Measurements from ENCODE around the gene EPHB3.

Gene EPHB3

DNA sequence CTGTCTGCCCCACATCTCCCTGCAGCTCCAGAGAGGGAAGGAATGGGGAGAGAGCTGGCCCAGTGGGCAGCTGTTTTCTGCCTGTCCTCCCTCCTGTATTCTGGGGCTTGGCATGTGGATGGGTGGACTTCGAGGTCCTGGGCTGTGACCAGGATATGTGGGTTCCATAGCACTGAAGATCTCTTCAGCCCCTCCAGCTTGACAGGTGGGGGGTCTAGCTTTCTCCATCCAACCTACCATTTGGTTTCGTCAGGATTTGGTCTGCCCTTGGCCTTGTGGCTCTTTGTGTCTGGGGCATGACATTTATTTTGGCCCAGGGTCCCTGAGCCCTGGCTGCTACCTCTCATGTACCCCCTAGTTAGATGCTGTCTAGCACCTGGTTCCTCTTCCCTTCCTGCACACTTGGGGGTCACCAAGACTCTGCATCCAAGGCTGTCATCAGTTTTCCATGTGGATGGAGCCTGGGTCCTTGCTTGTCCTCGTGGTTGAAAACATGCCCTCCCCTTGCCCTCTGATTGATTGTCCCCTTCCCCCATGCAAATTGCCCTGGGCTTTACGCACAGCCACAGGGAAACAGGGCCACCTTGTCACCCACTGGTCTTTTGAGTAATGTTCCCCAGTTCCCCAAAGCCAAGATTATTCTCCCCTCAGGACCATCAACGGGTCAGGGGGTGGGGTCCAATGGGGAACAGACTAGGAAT lies 3.2 kb downstream of the EPHB3 start:
- no peak for DNase-seq (ENCODE audit: low read depth)

GRCh38 chr3:184565421-184566211 lies 4.0 kb downstream of the EPHB3 start:
- peak; percentile 52 for DNase-seq (ENCODE audit: low read depth)

DNA sequence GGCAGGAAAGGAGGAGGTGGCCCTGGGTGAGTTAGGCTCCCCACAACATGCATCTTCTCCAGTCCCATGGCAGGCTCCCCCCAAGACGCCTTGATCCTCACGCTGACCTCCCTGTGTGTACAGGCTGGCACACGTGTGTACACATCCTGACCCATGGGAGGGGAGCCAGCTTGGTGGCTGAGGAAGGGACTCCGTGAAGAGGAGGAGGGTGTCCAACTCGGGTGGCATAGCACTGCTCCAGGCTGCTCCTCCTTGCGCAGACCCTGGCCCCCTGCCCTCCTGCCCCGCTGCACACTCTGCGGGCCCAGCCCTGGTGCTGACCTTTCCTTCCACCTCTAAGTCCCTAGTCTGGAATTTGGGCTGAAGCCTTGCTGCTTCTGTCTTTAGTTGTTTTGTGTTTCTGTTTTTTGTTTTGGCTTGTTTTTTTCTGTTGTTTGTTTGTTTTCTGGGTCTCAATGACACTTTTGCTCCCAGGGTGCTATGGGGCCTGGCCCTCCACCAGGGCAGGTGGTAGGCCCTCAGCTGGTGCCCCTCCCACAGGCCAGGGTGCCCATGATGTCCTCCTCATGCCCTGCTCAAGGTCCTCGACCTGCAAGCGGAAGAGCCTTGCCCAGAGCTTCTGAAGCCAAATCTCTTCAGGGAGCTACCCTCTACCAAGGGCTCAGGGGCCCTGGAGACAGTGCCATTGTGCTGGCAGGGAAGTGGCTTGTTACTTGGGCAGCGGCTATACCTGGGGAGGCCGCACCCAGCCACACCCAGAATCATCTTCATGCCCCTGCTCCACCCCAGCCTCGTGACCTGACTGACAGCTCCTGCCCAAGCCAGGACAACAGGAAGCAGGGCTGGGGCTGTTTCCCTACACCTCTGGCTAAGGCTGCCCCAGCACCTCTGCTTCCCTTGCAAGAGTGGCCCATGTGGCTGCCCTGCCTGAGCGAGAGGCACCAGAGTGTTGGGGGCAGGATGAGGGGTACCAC lies 5.1 kb downstream of the EPHB3 start:
- DNase-seq (ENCODE audit: low read depth) = no peak

- DNase-seq (ENCODE audit: low read depth) = no peak
Measured at GRCh38 chr3:184567946-184568559, 6.5 kb downstream of the EPHB3 start.

DNA sequence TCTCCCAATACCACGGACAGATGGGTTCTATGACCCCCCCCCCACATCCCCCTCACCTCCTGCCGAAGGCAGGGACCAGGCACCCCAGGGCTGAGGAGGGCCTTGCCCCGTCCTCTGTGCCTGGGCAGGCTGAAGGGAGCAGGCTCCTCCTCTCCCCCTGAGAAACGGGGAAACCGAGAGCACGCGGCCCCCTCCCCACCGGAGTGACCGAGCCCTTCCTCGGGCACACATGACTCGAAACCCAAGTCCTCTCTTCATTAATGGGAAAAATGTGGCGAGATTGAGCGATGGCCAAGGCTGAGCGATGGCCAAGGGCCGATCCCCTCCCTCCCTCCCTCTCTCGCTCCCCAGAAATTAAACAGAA lies 7.0 kb downstream of the EPHB3 start:
- DNase-seq (ENCODE audit: low read depth) = no peak

DNA sequence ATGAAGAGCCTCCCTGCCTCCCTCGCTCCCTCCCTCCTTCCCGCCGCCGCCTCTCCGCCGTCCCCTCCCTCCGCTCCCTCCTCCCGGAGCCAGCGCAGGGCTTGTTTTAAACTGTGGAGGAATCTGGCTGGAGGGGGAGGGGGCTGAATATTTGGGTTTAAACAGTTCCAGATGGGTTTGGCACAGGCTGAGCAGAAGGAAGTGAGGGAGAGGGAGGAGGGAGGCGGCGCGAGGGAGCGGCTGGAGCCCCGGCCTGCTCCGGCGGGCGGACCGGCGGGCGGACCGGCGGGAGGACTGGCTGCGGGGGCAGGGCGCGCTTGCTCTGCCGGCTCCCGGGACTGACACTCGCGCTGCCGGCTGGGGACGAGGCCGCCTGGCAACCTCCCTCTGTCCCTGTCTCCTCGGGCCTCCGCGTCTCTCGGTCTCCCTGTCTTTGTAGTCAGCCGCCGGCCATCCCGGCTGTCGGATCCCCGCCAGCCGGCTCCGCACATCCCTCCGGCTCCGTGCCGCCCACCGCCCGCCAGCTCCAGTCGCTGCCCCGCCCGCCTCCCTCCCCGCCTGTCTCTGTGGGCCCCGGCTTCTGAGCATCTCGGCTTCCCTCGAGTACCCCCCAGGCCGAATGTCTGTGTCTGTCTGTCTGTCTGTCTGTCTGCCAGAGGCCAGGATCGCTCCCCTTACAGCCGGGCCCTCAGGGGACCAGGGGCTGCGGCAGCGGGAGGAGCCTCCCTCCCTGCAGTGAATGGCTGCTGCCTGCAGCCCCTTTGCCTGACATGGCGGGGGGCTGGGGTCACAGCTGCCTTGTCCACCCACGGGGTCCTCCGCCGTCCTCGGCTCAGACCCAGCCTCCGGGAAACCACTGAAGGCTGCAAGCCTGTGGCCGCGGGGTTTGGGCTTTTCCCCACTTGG lies 7.6 kb downstream of the EPHB3 start:
- DNase-seq (ENCODE audit: low read depth) = peak; percentile 97

- DNase-seq (ENCODE audit: low read depth) = no peak
Measured at GRCh38 chr3:184570035-184570434, 8.4 kb downstream of the EPHB3 start.

DNA sequence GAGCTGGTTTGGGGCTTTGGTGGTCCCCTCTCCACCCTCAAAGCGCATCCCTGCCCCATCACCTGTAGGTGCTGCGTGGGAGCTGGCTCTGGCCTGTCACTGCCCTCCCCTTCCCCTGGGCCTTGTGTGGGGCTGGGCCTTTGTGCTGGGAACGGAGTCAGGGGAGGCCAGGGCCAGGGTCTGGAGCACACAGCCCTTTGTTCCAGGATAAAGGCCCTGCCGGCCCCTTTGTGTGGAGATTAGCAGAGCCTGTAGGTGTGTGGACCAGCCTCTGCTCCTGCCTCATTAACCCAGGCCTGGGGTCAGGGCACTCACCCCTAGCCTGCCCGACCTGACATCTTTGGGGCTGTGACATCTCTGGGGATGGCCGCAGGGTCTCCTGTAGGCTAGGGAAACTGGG lies 8.9 kb downstream of the EPHB3 start:
- DNase-seq (ENCODE audit: low read depth) = no peak

- DNase-seq (ENCODE audit: low read depth) = no peak
Measured at GRCh38 chr3:184571750-184572377, 10.3 kb downstream of the EPHB3 start.

GRCh38 chr3:184572633-184573270 lies 11.2 kb downstream of the EPHB3 start:
- DNase-seq (ENCODE audit: low read depth) = no peak

DNA sequence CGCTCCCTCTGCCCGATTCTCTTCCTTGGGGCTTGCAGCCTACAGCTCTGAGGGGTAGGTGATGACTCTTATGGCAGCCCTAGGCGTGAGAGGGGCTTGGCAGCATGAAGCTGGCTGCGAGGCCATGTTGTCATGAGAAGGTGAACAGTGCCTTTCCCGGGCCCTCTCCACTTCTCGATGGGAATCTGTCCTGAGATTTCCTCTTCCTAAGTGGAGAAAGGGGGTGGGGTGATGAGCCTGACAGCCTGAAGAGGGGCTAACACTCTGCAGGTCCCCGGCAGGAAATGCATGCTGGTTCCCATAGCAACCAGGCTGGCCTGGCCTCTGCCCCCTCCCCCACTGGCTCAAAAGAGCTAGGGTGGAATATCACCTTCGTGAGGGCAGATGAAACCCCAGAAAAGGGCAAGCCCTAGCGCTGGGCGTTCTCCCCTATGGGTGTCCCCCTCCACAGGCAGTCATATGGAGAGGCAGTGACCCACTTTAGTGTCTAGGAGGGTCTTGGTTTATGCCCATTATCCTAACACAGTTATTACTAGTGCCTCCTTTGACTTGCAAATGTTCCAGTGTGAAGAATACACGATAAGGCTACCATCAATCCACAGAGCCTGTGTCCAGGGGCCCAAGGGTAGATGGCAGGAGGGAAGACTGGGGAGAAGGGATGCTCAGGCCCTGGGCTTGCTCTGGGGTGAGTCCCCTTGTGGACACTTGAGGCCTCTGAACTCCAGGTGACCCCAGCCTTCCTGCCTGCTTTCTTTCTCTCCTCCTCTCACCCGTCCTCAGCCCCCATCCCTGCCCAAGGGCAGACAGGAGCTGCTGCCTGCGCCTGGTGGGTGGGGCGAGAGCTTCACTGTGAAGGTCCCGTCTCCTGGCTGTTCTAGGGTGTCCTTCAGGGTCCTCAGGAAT lies 13.2 kb downstream of the EPHB3 start:
- DNase-seq (ENCODE audit: low read depth) = no peak

DNA sequence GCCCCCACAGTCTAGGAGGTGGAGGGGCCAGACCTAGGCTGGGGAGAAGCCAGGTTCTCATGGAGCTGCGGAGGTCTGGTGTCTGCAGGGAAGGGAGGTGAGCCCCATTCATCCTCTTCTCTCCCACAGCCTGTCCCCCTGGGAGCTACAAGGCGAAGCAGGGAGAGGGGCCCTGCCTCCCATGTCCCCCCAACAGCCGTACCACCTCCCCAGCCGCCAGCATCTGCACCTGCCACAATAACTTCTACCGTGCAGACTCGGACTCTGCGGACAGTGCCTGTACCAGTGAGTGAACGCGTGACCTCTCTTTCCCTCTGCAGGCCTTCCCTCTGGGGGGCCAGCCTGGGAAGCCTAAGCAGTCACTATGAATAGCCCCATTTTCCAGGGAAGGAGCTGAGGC lies 14.1 kb downstream of the EPHB3 start:
- DNase-seq (ENCODE audit: low read depth) = no peak

DNA sequence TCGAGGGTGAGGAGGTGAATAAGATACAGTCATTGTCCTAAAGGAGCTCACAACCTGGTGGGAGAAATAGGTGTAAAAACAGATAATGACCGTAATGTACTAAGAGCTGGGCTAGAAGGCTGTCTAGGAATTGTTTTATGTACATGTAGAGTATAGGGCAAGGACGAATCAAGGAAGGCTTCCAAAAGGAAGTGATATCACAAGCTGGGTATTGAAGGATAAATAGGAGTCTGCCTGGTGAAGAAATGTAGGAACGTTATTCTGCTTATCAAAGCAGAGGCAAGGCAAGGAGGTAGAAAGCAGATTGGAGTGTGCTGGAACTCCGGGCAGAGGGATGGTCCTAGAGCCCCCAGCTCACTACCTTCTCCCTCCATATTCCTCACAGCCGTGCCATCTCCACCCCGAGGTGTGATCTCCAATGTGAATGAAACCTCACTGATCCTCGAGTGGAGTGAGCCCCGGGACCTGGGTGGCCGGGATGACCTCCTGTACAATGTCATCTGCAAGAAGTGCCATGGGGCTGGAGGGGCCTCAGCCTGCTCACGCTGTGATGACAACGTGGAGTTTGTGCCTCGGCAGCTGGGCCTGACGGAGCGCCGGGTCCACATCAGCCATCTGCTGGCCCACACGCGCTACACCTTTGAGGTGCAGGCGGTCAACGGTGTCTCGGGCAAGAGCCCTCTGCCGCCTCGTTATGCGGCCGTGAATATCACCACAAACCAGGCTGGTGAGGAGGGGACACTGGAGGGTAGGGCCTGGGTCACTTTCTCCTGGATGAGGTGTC lies 15.1 kb downstream of the EPHB3 start:
- no peak for DNase-seq (ENCODE audit: low read depth)

GRCh38 chr3:184577546-184577945 lies 16.0 kb downstream of the EPHB3 start:
- DNase-seq (ENCODE audit: low read depth) = no peak

DNA sequence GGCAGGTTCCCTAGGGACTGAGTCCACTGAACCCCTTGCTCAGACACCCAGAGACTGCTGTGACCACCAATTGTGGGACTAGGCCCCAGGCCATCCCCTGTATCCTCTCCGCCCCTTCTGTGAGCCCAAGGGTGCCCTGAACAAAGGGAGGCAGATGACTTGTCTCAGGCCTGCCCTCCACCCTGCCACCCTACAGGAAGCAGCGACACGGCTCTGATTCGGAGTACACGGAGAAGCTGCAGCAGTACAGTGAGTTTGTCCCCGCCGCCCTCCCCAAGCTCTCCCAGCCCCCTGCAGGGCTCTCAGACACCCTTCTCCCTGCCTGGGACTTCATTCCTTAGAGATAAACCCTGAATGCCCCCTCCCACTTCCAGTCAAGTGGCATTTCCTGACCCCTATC lies 16.6 kb downstream of the EPHB3 start:
- no peak for DNase-seq (ENCODE audit: low read depth)

DNA sequence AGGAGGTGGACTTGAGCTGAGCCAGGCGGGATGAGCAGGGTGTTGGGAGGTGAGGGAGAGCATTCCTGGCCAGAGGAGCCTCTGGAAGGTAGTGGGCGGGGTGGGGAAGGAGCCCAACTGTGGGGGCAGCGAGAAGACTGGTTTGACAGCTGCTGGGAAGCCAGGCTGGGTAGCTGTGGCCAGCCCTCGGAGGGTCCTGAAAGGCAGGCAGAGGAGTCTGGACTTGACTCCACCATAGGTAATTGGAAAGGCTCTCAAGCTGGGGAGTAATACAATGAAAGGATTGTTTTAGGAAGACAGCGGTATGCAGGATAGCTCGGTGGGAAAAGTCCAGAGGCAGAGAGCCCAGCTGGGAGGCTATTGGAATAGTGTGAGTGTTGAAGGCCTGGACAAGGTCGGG lies 17.2 kb downstream of the EPHB3 start:
- DNase-seq (ENCODE audit: low read depth) = no peak

DNA sequence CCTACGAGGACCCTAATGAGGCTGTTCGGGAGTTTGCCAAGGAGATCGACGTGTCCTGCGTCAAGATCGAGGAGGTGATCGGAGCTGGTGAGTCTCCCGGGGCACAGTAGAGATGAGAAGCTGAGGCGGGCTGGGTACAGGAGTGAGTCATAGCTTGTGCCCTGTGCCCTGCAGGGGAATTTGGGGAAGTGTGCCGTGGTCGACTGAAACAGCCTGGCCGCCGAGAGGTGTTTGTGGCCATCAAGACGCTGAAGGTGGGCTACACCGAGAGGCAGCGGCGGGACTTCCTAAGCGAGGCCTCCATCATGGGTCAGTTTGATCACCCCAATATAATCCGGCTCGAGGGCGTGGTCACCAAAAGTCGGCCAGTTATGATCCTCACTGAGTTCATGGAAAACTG lies 17.9 kb downstream of the EPHB3 start:
- no peak for DNase-seq (ENCODE audit: low read depth)

DNA sequence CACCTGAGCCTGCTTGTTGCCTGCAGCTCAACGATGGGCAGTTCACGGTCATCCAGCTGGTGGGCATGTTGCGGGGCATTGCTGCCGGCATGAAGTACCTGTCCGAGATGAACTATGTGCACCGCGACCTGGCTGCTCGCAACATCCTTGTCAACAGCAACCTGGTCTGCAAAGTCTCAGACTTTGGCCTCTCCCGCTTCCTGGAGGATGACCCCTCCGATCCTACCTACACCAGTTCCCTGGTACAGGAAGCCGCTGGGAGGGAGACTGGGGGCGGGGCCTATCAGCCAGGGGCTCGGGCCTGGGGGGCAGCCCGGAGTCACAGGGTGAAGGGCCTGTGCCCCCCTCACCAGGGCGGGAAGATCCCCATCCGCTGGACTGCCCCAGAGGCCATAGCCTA lies 18.8 kb downstream of the EPHB3 start:
- no peak for DNase-seq (ENCODE audit: low read depth)

All from fibroblast of the conjunctiva (primary cell).